PFSK-1 (cell line): ENCODE results near the gene EPHB3.

Experiments
- FOXP2 ChIP-seq: optimal IDR thresholded peaks from 2 replicates; pipeline ENCODE3; 2011; ENCODE audit warnings: borderline replicate concordance, control low read depth, inconsistent platforms; ENCODE audit not compliant: insufficient read depth; ENCODE audit errors: extremely low read length, extremely low read depth
- POLR2AphosphoS5 ChIP-seq: IDR thresholded peaks from 2 replicates; pipeline ENCODE4 v1.6.1; 2012; ENCODE audit warnings: low read depth, mild to moderate bottlenecking, control low read depth, low read length, moderate library complexity
- REST ChIP-seq, 2 experiments: IDR thresholded peaks; 2 replicates each; pipeline versions ENCODE4 v1.6.1 to v1.8.0; 2011 to 2012; ENCODE audit warnings: low read depth in 2 of 2, low read length in 2 of 2, control low read depth in 1 of 2, inconsistent platforms in 1 of 2, mild to moderate bottlenecking in 1 of 2, moderate library complexity in 1 of 2; ENCODE audit not compliant: insufficient read depth in 1 of 2
- SIN3A ChIP-seq: IDR thresholded peaks from 2 replicates; pipeline ENCODE4 v1.6.1; 2012; ENCODE audit warnings: mild to moderate bottlenecking, low read length, moderate library complexity, borderline replicate concordance; ENCODE audit not compliant: insufficient read depth
- TAF1 ChIP-seq: IDR thresholded peaks from 2 replicates; pipeline ENCODE4 v1.6.1; 2012; ENCODE audit warnings: low read length, control low read depth, borderline replicate concordance; ENCODE audit not compliant: insufficient read depth

Gene EPHB3

DNA sequence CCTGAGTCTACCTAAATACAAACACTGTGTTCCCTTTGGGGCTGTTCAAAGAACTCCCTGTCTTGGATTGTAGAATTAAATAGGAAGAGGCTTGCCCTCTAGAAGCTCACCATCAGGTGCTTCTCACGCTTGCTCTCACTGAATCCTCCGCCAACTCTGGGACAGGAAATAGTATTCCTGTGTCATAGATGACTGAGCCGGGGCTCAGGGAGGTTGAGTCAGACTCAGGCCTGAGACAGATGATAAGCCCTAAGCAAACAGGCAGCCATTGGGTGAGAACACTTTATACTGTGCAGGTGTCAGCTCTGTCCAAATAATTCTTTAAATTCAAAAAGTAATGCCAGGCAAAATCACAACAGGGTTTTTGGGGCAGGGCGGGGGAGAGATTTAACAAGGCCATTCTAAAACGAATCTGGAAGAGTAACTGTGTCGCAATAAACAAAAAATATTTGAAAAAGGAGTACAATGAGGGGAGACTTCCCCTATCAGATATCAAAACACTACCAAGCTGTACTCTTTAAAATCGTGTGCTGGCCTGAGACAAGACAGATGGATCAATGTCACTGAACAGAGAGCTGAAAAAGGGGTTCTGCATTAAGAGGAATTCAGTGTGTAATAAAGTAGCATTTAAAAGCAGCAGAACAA lies 59.0 kb downstream of the EPHB3 start:
- TF ChIP-seq POLR2AphosphoS5 (no peak), SIN3A (no peak), REST (IDR thresholded peaks at IDR 0.05; ENCODE audit: insufficient read depth in 1 of 2, low read depth in 2 of 2, low read length in 2 of 2) (no peak), FOXP2 (no peak), TAF1 (no peak)

DNA sequence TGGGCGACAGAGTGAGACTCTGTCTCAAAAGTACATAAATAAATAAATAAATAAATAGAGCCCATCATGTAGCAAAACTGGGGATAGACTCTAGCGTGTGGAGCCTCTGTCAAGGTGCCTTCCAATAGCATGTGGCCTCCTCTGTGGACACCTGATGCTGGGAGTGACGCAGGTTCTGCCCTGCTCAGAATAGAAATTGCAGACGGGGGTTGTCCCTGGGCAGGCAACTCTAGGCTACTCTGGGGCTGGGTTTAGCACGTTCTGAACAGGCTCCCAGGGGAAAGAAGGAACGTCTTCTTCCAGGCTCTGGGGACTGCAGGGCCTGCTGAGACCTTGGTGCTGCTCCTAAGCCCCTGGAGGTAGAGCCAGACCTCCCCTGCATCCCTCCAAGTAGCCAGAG lies 65.3 kb downstream of the EPHB3 start:
- no peak for TF ChIP-seq REST (IDR thresholded peaks at IDR 0.05; ENCODE audit: insufficient read depth in 1 of 2, low read depth in 2 of 2, low read length in 2 of 2)
- TF ChIP-seq FOXP2 = no peak
- no peak for TF ChIP-seq POLR2AphosphoS5
- TF ChIP-seq TAF1 = no peak
- no peak for TF ChIP-seq SIN3A

DNA sequence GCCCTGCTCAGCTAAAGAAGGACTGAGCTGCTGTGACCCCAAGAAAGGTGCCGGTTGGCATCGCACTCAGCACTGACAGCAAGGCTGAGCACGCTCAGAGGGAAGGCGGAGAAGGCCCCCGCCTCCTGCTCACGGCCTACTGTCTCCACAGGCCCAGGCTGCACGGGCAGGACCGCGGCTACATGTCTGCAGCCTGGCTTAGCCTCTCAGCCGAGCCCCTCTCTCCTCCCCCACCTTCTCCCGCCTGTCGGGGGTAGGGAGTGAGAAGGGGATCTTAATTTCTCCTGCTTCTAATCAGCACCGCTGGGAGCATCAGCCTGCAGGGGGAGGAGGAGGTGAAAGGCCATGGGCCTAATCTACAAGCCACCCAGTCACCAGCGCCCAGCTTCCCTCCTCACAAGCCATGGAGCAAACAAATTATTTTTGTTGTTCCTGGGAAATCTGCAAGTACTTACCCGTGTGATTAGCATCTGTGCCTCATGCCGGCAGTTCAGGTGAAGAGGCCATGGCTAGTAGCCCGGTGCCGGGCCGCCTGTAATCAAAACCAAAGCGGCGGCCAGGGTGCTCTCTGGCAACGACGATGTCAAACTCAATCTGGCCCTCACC lies 68.1 kb downstream of the EPHB3 start:
- no peak for TF ChIP-seq FOXP2
- no peak for TF ChIP-seq TAF1
- no peak for TF ChIP-seq POLR2AphosphoS5
- TF ChIP-seq REST (IDR thresholded peaks at IDR 0.05; ENCODE audit: insufficient read depth in 1 of 2, low read depth in 2 of 2, low read length in 2 of 2) = no peak
- no peak for TF ChIP-seq SIN3A

DNA sequence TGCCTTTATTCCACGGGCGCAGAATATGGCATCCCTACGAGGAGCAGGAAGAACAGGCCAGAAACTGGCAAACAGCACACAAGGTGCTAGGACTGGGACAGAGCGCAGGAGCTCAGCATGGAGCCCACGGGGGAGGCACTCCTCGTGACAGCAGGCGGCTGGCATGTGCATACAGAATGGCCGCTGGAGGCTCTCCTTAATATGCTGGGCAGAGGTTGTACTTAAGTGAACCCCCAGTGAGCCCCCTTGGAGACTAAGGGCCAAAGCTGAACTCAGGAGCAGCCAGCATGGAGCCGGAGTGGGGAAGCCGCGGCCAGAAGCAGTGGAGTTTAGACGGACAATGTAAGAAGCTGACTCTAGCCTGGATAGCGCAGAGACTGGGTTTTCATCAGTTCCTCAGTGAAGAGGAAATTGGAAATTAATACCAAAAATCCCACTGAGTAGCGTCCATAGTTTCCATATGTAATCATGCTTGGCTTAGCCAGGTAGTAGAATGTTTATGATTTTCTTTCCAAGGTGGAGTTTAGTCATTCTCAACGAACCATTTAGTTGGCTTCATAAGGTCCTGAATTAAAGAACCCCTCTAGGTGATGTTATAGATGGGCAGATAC lies 69.4 kb downstream of the EPHB3 start:
- no peak for TF ChIP-seq FOXP2
- no peak for TF ChIP-seq SIN3A
- TF ChIP-seq REST (IDR thresholded peaks at IDR 0.05; ENCODE audit: insufficient read depth in 1 of 2, low read depth in 2 of 2, low read length in 2 of 2) = no peak
- TF ChIP-seq POLR2AphosphoS5 = no peak
- no peak for TF ChIP-seq TAF1
